NCI-H2081 treated with DMSO at 0.1 percent for 48 hours (cell line): ENCODE data around the gene VAMP2.

ENCODE experiments used
- DNase-seq: peaks from one replicate; lab custom pipeline; 2025; lab: John Stamatoyannopoulos, UW

The VAMP2 gene

GRCh38 chr17:8155231-8155995 lies 7.3 kb downstream of the VAMP2 start:
- no peak for DNase-seq

GRCh38 chr17:8154608-8155155 lies 8.1 kb downstream of the VAMP2 start:
- DNase-seq: no peak

GRCh38 chr17:8153957-8154607 lies 8.7 kb downstream of the VAMP2 start:
- no peak for DNase-seq

- no peak for DNase-seq
Observed at GRCh38 chr17:8153525-8153956, 9.2 kb downstream of the VAMP2 start.

- DNase-seq: no peak
Observed at GRCh38 chr17:8153031-8153451, 9.7 kb downstream of the VAMP2 start.

GRCh38 chr17:8152112-8152775 lies 10.5 kb downstream of the VAMP2 start, which contains the start of gene PER1:
TSS of gene PER1 (minus strand) at chr17:8152404. CDS start at chr17:8150706, 1,698 bp downstream.
- peak; percentile 59 for DNase-seq

GRCh38 chr17:8151641-8152111 lies 11.1 kb downstream of the VAMP2 start:
- DNase-seq: no peak

- DNase-seq: no peak
Observed at GRCh38 chr17:8151120-8151640, 11.6 kb downstream of the VAMP2 start.

- no peak for DNase-seq
Observed at GRCh38 chr17:8150194-8151119, 12.3 kb downstream of the VAMP2 start.

- no peak for DNase-seq
Observed at GRCh38 chr17:8149419-8150193, 13.1 kb downstream of the VAMP2 start.

GRCh38 chr17:8148560-8148959 lies 14.2 kb downstream of the VAMP2 start:
- no peak for DNase-seq

GRCh38 chr17:8147805-8148404 lies 14.8 kb downstream of the VAMP2 start:
- DNase-seq: no peak

GRCh38 chr17:8147141-8147804 lies 15.5 kb downstream of the VAMP2 start:
- DNase-seq: no peak

GRCh38 chr17:8146381-8147140 lies 16.2 kb downstream of the VAMP2 start:
- no peak for DNase-seq

- DNase-seq: no peak
Observed at GRCh38 chr17:8145811-8146210, 16.9 kb downstream of the VAMP2 start.

- no peak for DNase-seq
Observed at GRCh38 chr17:8144401-8145231, 18.1 kb downstream of the VAMP2 start.

- DNase-seq: no peak
Observed at GRCh38 chr17:8143581-8144400, 19.0 kb downstream of the VAMP2 start.
